ENCODE data around the gene KCNK2. TPM values are rescaled to one million over a fixed set of nuclear protein-coding genes. Genes with fewer than 3 reads are reported as not detected.

The KCNK2 gene
- total RNA-seq, 1 donor = 86.9 TPM

DNA sequence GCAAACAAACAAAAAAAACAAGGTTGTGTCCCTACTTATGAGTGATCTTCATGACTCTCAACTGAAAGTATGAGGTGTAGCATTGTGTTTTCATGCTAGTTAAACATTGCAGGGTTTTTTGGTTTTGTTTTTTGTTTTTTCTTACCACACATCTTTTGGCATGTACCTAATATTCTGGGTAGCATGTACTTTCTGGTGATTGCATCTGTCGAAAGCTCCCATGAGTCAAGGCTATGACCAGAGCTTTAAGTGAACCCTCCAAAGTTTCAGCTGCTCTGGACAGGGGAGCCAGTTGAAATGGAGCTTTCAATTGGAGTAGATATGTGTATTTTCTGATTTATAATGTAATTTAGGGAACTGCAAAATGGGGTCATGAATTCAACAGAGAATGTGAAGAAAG, 115.5 kb downstream of the KCNK2 start:
- no peaks in the 10 kb centered on the region for H4K20me1 ChIP-seq (ENCODE audit: insufficient read depth, low read length)
- peaks cover 2% of the 10 kb centered on the region for H3K79me2 ChIP-seq (ENCODE audit: insufficient read depth, low read length)
- TF ChIP-seq, protein P1, sequence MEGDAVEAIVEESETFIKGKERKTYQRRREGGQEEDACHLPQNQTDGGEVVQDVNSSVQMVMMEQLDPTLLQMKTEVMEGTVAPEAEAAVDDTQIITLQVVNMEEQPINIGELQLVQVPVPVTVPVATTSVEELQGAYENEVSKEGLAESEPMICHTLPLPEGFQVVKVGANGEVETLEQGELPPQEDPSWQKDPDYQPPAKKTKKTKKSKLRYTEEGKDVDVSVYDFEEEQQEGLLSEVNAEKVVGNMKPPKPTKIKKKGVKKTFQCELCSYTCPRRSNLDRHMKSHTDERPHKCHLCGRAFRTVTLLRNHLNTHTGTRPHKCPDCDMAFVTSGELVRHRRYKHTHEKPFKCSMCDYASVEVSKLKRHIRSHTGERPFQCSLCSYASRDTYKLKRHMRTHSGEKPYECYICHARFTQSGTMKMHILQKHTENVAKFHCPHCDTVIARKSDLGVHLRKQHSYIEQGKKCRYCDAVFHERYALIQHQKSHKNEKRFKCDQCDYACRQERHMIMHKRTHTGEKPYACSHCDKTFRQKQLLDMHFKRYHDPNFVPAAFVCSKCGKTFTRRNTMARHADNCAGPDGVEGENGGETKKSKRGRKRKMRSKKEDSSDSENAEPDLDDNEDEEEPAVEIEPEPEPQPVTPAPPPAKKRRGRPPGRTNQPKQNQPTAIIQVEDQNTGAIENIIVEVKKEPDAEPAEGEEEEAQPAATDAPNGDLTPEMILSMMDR (IDR thresholded peaks at IDR 0.05; ENCODE audit: extremely low read depth, low read depth, low read length) = no peak
- peaks cover 11% of the 10 kb centered on the region for H3K4me1 ChIP-seq (ENCODE audit: insufficient read depth, low read length)
- no peaks in the 10 kb centered on the region for H3K27me3 ChIP-seq (ENCODE audit: insufficient read depth, low read length)
- H3K27ac ChIP-seq (ENCODE audit: low read depth, low read length) = no peak overlapping the region
- H3K4me2 ChIP-seq (ENCODE audit: insufficient read depth, low read length) = no peak overlapping the region
- no peak for DNase-seq (ENCODE audit: insufficient read length, low spot score, missing footprints)
- H2AFZ ChIP-seq (ENCODE audit: low read length) = no peak overlapping the region
- H3K9me3 ChIP-seq (ENCODE audit: low read depth, low read length) = no peaks in the 10 kb centered on the region
- H3K36me3 ChIP-seq (ENCODE audit: insufficient read depth, low read length) = peaks cover 5% of the 10 kb centered on the region
- no peak overlapping the region for H3K4me3 ChIP-seq (ENCODE audit: insufficient read depth, low read length)

DNA sequence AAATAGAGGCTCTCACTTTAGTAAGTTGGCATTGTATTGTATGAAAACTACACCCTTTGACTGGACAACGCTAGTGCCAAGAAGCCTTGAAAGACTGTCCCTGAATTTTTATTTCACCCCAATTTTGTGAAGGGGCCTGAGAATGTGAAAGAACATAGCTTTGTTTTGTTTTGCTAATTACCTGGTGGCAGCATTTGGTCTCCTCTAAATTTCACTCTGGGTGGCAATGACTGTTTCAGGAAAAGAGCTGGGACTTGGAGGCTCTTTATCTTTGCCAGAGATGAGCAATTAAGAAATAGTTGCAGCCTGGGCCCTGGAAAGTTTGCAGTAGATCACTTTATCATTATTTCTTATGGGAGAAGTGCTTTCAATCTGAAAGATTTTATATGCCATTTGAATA, 117.6 kb downstream of the KCNK2 start:
- no peak overlapping the region for H2AFZ ChIP-seq (ENCODE audit: low read length)
- H3K27me3 ChIP-seq (ENCODE audit: insufficient read depth, low read length) = no peaks in the 10 kb centered on the region
- TF ChIP-seq, protein P1 (IDR thresholded peaks at IDR 0.05; ENCODE audit: extremely low read depth, low read depth, low read length) = no peak
- H3K4me1 ChIP-seq (ENCODE audit: insufficient read depth, low read length) = peaks cover 6% of the 10 kb centered on the region
- no peak overlapping the region for H3K4me2 ChIP-seq (ENCODE audit: insufficient read depth, low read length)
- no peaks in the 10 kb centered on the region for H4K20me1 ChIP-seq (ENCODE audit: insufficient read depth, low read length)
- H3K36me3 ChIP-seq (ENCODE audit: insufficient read depth, low read length) = peaks cover 5% of the 10 kb centered on the region
- DNase-seq (ENCODE audit: insufficient read length, low spot score, missing footprints) = no peak
- no peaks in the 10 kb centered on the region for H3K79me2 ChIP-seq (ENCODE audit: insufficient read depth, low read length)
- no peaks in the 10 kb centered on the region for H3K9me3 ChIP-seq (ENCODE audit: low read depth, low read length)
- no peak overlapping the region for H3K4me3 ChIP-seq (ENCODE audit: insufficient read depth, low read length)
- no peak overlapping the region for H3K27ac ChIP-seq (ENCODE audit: low read depth, low read length)

DNA sequence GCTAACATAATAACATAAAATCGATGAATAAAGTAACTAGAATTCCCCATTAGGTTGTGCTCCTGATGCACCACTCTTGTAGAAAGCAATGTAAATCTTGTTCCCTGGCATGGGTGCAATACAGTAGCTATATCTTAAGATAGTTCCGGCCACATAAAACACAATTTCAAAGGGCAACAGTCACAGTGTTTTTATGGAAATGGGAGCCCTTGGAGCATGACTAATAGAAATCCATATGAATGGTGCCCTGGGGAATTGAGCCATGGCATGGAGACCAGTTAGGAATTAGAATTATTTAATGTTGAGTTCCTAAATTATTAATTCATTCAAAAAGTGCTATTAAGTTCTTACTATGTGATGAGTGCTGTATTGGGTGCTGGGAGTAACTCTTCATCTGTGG, 118.7 kb downstream of the KCNK2 start:
- Histone ChIP-seq H3K36me3 (ENCODE audit: insufficient read depth, low read length) (peaks cover 5% of the 10 kb centered on the region), H3K4me3 (ENCODE audit: insufficient read depth, low read length) (no peak overlapping the region), H3K4me1 (ENCODE audit: insufficient read depth, low read length) (peaks cover 6% of the 10 kb centered on the region), H2AFZ (ENCODE audit: low read length) (no peak overlapping the region), H3K27me3 (ENCODE audit: insufficient read depth, low read length) (no peaks in the 10 kb centered on the region), H3K4me2 (ENCODE audit: insufficient read depth, low read length) (no peak overlapping the region), H3K9me3 (ENCODE audit: low read depth, low read length) (no peaks in the 10 kb centered on the region), H3K79me2 (ENCODE audit: insufficient read depth, low read length) (no peaks in the 10 kb centered on the region), H3K27ac (ENCODE audit: low read depth, low read length) (no peak overlapping the region), H4K20me1 (ENCODE audit: insufficient read depth, low read length) (no peaks in the 10 kb centered on the region)
- DNase-seq (ENCODE audit: insufficient read length, low spot score, missing footprints) = no peak
- TF ChIP-seq, protein P1 (IDR thresholded peaks at IDR 0.05; ENCODE audit: extremely low read depth, low read depth, low read length) = no peak

DNA sequence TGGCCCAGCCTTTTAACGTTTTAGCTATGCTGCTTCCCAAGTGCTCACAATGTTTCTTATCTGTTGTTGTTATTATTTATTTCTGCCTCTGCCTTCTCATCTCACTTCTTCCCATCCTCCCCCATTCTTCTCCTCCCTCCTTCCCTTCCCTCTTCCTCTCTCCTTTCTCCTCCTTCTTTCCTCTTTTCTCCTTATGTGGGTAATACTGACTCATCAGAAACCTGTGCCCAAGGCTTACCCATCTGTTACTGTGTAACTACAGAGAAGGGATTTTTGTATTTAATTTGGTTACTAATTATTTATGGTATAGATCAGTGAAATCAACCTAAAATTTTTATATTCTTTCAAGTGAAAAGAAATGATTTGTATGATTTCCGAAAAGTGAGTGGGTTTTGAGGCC, 120.3 kb downstream of the KCNK2 start:
- Histone ChIP-seq H3K79me2 (ENCODE audit: insufficient read depth, low read length) (no peaks in the 10 kb centered on the region), H3K9me3 (ENCODE audit: low read depth, low read length) (no peaks in the 10 kb centered on the region), H4K20me1 (ENCODE audit: insufficient read depth, low read length) (no peaks in the 10 kb centered on the region), H3K36me3 (ENCODE audit: insufficient read depth, low read length) (peaks cover 7% of the 10 kb centered on the region), H3K4me1 (ENCODE audit: insufficient read depth, low read length) (peaks cover 6% of the 10 kb centered on the region), H3K27ac (ENCODE audit: low read depth, low read length) (no peak overlapping the region), H3K4me2 (ENCODE audit: insufficient read depth, low read length) (no peak overlapping the region), H3K27me3 (ENCODE audit: insufficient read depth, low read length) (no peaks in the 10 kb centered on the region), H2AFZ (ENCODE audit: low read length) (no peak overlapping the region), H3K4me3 (ENCODE audit: insufficient read depth, low read length) (no peak overlapping the region)
- no peak for DNase-seq (ENCODE audit: insufficient read length, low spot score, missing footprints)
- TF ChIP-seq, protein P1 (IDR thresholded peaks at IDR 0.05; ENCODE audit: extremely low read depth, low read depth, low read length) = no peak
